HUES48 (cell line): ENCODE results near the gene STK24.

Experiments
- H3K27ac ChIP-seq: one replicate; pipeline ENCODE4 v1.7.0; 2013; ENCODE audit warnings: low read depth, low read length, inconsistent platforms
- H3K27me3 ChIP-seq: 2 replicates; pipeline ENCODE4 v1.6.1; 2013; ENCODE audit warnings: mild to moderate bottlenecking, low read length; ENCODE audit not compliant: control insufficient read depth, insufficient read depth
- H3K36me3 ChIP-seq: 2 replicates; pipeline ENCODE4 v1.6.1; 2013; ENCODE audit warnings: low read length; ENCODE audit not compliant: control insufficient read depth, insufficient read depth
- H3K4me1 ChIP-seq: 2 replicates; pipeline ENCODE4 v1.6.1; 2013; ENCODE audit warnings: mild to moderate bottlenecking, low read length; ENCODE audit not compliant: control insufficient read depth, insufficient read depth
- H3K4me3 ChIP-seq: 2 replicates; pipeline ENCODE4 v1.5.1; 2013; ENCODE audit warnings: mild to moderate bottlenecking, low read depth, low read length
- H3K9ac ChIP-seq: 2 replicates; pipeline ENCODE4 v1.6.1; 2013; ENCODE audit warnings: mild to moderate bottlenecking, low read depth, low read length, moderate library complexity
- H3K9me3 ChIP-seq: 2 replicates; pipeline ENCODE4 v1.6.1; 2013; ENCODE audit warnings: low read length; ENCODE audit not compliant: control insufficient read depth, insufficient read depth

STK24 gene

DNA sequence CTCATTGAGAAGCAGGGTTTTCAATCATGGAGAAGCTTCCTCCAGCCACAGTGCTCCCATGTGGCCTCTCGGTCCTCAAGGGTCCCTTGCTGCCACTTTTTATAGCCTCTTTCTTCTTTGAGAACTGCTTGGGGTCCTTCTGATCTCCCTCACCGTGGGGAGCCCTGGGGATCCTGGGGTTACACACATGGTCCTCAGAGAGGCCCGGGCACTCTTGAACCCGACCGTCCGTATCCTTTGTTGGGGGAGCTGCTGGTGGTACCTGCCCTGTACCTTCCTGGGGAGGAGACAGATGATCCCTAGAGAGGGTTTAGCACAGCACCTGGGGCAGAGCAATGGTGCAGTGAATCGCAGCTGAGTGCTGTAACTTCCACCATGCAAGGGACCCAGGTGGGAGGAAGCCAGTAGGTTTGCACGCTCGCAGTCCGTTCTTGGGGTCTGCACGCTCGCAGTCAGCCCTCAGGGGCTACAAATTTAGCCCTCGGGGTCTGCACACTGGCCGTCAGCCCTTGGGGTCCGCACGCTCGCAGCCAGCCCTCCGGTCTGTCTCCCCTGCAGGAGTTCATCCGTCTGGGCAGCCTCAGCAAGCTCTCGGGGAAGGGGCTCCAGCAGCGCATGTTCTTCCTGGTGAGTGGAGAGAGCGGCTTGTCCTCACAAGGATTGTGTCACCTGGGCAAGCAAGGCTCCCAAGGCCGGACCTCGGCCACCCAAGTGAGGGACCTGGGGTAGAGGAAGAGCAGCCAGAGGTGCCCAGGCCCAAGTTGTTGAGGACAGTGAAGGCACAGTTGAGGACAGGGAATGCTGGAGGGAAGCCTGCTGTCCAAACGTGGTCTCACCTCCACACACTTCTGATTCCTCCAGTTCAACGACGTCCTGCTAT is 138.4 kb downstream of the STK24 start:
- Histone ChIP-seq H3K36me3 (peaks cover 50% of the 10 kb centered on the region), H3K9me3 (no peaks in the 10 kb centered on the region), H3K9ac (no peak overlapping the region), H3K27ac (no peak overlapping the region), H3K4me3 (no peak overlapping the region), H3K27me3 (no peaks in the 10 kb centered on the region), H3K4me1 (no peaks in the 10 kb centered on the region)

DNA sequence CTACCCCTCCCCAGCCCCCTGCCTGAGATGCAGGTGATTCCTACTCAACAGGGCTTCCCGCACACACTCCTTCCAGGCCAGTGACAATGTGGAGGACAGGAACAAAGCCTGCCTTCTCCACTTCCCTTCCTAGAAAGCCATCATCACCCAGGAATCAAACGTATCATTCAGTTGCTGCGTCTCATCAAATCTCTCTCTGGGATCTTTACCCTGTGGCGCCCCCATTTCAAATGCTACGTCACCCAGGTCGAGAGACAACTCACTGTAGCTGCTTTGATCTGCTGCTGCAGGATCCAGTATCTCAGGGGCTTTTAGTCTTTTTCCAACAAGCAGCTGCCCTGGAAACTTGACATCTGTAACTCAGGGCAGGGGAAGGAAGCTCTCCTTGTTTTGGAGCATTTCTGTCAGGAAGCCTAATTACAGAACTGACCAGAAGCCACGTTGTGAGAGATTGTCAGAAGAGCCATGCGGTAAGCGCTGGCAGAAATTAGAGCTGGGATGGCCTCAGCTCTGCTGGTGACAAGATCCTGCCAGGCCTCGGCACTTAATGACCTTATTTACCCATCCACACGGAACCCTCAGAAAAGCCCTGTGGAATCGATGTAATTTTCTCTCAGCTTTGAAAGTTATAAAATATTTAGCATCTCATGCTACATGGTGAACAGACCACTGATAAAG is 140.5 kb downstream of the STK24 start:
- Histone ChIP-seq H3K27me3 (no peaks in the 10 kb centered on the region), H3K9me3 (no peaks in the 10 kb centered on the region), H3K9ac (no peak overlapping the region), H3K4me1 (no peaks in the 10 kb centered on the region), H3K4me3 (no peak overlapping the region), H3K27ac (no peak overlapping the region), H3K36me3 (peaks cover 52% of the 10 kb centered on the region)

DNA sequence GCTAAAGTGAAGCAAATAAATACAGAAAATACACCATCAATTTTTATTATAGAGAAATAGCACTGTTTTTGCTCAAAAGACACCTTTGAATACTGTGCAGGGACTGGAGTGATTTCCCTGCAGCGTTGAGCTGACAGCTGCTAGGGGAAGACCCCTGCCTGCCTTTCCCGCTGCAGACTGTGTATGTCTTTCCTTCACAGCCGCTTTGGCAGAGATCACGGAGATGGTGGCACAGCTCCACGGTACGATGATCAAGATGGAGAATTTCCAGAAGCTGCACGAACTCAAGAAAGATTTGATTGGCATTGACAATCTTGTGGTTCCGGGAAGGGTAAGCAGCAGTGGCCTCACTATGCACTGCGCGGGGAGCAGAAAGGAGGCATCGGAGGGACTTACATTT is 141.5 kb downstream of the STK24 start:
- Histone ChIP-seq H3K36me3 (peaks cover 44% of the 10 kb centered on the region), H3K9ac (no peak overlapping the region), H3K9me3 (no peaks in the 10 kb centered on the region), H3K27me3 (no peaks in the 10 kb centered on the region), H3K27ac (no peak overlapping the region), H3K4me1 (no peaks in the 10 kb centered on the region), H3K4me3 (no peak overlapping the region)

DNA sequence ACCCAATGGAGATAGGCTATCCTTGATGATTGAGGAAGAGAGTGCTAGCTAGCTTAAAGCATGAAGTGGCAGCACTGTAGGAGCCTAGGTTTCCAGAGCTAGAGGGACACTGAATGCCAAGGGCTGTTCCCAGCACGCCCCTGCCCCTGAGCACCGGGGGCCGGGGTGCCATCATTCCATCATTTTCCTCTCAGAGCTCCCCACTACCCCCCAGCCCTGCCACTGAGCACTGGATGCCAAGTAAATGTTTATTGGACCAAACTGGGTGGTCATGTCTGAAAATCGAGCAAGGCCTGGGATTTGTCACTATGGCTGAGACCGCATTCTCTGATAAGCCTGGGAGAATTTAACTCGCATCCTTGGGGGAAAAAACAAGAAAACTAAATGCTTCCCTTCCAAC is 142.8 kb downstream of the STK24 start:
- Histone ChIP-seq H3K9me3 (no peaks in the 10 kb centered on the region), H3K4me1 (no peaks in the 10 kb centered on the region), H3K4me3 (no peak overlapping the region), H3K36me3 (peaks cover 30% of the 10 kb centered on the region), H3K27me3 (no peaks in the 10 kb centered on the region), H3K9ac (no peak overlapping the region), H3K27ac (no peak overlapping the region)

DNA sequence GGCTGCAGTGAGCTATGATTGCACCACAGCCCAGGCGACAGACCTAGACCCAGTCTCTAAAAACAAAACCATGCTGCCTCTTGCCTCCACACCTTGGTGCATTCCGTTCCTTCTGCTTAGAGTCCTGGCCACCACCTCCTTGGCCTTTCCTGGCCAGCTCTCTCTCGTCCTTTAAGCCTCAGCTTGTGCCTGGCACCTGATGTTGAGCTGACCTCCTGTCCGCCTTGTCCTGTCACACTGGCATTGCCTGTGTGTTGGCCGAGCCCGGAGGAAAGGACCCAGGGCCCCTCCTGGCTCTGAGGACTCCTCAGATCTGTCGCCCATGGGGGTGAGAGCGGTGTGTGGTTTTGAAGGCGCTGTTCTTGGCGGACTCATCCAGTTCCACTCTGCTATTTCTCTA is 143.3 kb downstream of the STK24 start:
- Histone ChIP-seq H3K27me3 (no peaks in the 10 kb centered on the region), H3K27ac (no peak overlapping the region), H3K9ac (no peak overlapping the region), H3K9me3 (no peaks in the 10 kb centered on the region), H3K4me3 (no peak overlapping the region), H3K4me1 (no peaks in the 10 kb centered on the region), H3K36me3 (peaks cover 30% of the 10 kb centered on the region)

DNA sequence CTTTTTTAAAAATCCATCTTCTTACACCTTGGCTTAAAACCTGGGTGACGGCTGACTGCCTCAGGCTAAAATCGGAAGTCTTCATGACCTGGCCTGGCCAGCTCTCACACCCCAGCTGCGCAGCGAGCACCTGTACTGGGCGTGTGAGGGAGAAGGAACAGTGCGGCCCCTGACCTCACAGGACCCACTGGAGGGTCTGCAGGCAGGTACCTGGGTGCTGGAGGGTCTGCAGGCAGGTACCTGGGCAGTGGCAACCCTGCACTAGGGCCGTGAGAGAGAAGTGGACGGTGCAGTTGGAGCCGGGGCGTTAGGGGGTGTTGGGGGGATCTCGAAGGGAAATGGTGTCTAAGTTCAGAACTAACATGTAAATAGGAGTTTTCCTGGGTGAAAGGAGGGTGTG is 144.3 kb downstream of the STK24 start:
- H3K9ac ChIP-seq = no peak overlapping the region
- no peaks in the 10 kb centered on the region for H3K4me1 ChIP-seq
- peaks cover 34% of the 10 kb centered on the region for H3K36me3 ChIP-seq
- H3K27me3 ChIP-seq = no peaks in the 10 kb centered on the region
- no peak overlapping the region for H3K4me3 ChIP-seq
- no peaks in the 10 kb centered on the region for H3K9me3 ChIP-seq
- H3K27ac ChIP-seq = no peak overlapping the region

DNA sequence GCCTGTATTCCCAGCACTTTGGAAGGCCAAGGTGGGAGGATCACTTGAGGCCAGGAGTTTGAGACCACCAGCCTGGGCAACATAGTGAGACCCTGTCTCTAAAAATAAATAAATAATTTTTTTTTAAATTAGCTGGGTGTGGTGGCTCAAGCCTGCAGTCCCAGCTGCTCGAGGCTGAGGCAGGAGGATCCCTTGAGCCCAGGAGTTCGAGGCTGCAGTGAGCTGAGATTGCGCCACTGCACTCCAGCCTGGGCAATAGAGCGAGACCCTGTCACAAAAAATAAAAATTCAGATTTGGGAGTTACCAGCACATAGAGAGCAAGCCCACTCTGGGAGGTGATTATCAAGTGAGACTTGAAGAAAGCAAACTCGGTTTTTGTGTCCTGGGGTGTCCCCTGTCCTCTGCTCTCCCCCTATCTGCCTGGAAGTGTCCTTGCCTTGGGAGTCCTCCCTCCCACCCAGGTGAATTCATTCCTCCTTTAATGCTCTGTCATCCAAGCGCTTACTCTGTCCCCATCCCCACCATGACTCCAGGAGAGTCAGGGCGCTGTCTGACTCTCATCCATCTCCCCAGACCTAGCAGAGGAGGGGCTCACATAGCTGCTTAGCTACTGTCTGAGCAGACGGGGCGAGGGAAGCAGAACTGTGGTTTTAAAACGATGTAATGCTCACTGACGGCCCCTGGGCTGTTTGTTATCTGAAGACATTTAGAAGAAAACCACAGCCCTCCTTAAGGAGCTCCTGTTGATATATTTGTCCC is 146.8 kb downstream of the STK24 start:
- H3K27me3 ChIP-seq = no peaks in the 10 kb centered on the region
- H3K27ac ChIP-seq = no peak overlapping the region
- H3K4me1 ChIP-seq = no peaks in the 10 kb centered on the region
- H3K9me3 ChIP-seq = no peaks in the 10 kb centered on the region
- H3K4me3 ChIP-seq = no peak overlapping the region
- no peak overlapping the region for H3K9ac ChIP-seq
- H3K36me3 ChIP-seq = peaks cover 27% of the 10 kb centered on the region

DNA sequence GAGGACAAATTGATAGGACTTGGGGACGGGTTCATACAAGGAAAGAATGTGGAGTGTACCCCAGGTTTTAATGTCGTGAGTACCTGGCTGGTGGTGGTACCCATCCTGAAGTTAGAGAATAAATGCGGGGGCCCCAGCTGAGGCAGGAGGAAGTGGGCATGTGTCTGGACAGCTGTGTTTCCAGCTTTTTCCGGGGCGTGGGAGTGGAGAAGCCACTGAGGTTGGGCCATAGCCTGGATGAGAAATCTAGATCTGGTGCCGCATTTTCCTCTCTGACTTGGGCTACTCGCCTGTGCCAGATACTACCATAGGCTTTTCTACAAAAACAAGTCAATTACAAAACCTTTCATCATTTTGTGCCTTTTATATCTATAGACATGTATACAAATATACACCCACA is 147.4 kb downstream of the STK24 start:
- Histone ChIP-seq H3K9me3 (no peaks in the 10 kb centered on the region), H3K36me3 (peaks cover 30% of the 10 kb centered on the region), H3K27me3 (no peaks in the 10 kb centered on the region), H3K9ac (no peak overlapping the region), H3K4me3 (no peak overlapping the region), H3K4me1 (no peaks in the 10 kb centered on the region), H3K27ac (no peak overlapping the region)

DNA sequence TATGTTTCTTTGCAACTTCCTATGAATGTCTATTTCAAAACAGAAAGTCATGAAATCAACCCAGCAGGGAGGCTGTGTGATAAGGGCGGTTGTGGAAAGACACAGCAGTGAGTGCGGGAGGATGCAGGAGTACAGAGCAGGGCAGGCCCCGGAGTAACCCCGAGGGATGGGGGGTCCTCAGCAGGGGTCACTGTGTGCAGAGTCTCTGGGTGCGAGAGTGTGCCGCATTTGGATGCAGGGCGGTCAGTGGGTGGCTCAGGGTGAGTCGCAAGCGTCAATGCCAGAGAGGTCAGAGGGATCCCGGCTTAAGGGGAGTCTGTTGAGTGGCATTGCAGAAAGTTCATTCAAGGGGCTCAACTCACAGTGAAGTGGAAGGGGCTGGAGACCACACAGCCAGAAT is 147.8 kb downstream of the STK24 start:
- H3K4me1 ChIP-seq = no peaks in the 10 kb centered on the region
- no peaks in the 10 kb centered on the region for H3K9me3 ChIP-seq
- no peaks in the 10 kb centered on the region for H3K27me3 ChIP-seq
- peaks cover 33% of the 10 kb centered on the region for H3K36me3 ChIP-seq
- no peak overlapping the region for H3K27ac ChIP-seq
- no peak overlapping the region for H3K9ac ChIP-seq
- H3K4me3 ChIP-seq = no peak overlapping the region

DNA sequence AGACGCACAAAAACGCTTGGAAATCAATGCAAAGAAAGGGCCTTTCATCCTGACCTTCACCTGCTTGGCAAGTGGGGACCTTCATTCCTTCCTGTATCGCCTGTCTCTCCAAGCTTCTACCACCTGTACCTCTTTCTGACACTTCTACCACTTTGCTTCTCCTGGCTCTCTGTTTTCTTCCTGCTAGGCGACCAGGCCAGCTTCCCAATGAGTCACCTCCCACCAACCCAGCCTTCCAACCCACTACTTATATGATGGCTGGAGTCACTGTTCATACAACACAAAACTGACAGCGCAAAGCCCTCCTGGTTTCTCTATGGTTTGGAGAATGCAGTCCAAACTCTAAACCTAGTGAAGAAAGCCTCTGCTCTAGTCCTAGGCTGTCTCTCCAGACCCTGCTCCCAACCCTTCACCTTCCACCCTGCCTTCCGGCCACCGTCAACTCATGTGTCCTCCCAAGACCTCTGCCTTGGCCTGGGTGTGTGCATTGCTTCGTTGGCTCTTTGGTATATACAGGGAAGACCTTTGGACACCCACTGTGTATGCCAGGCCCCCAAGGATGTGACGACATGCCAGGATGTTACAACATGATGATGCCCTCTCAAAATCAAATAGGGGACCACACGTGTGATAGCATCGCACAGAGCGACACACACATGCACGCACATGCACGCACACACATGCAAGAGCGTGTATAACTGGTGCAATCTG is 148.5 kb downstream of the STK24 start:
- Histone ChIP-seq H3K9me3 (no peaks in the 10 kb centered on the region), H3K4me3 (no peak overlapping the region), H3K4me1 (no peaks in the 10 kb centered on the region), H3K36me3 (peaks cover 33% of the 10 kb centered on the region), H3K27ac (no peak overlapping the region), H3K9ac (no peak overlapping the region), H3K27me3 (no peaks in the 10 kb centered on the region)
